Measurements from ENCODE around the gene EFCAB9.
"Not testable (repeated sequence)": the region's sequence is repeated elsewhere in the genome, so short reads cannot be mapped to it uniquely, and the experiment has no call there.

EFCAB9 gene

GRCh38 chr5:172193872-172194271 is at the start of gene EFCAB9:
TSS of gene EFCAB9 (plus strand) at chr5:172194172. CDS start at chr5:172194173, 1 bp downstream.
- FAIRE-seq (no peak), DNase-seq (ENCODE audit: low spot score) (no peak)

GRCh38 chr5:172144291-172144815 is 49.6 kb upstream of the EFCAB9 start:
- FAIRE-seq (no peak), DNase-seq (ENCODE audit: low spot score) (no peak)

- FAIRE-seq (no peak), DNase-seq (ENCODE audit: low spot score) (no peak)
Observed at GRCh38 chr5:172144931-172145869, 48.8 kb upstream of the EFCAB9 start.

- no peak for FAIRE-seq
- DNase-seq (ENCODE audit: low spot score): peak; percentile 8
Observed at GRCh38 chr5:172145870-172146747, 47.9 kb upstream of the EFCAB9 start.

DNA sequence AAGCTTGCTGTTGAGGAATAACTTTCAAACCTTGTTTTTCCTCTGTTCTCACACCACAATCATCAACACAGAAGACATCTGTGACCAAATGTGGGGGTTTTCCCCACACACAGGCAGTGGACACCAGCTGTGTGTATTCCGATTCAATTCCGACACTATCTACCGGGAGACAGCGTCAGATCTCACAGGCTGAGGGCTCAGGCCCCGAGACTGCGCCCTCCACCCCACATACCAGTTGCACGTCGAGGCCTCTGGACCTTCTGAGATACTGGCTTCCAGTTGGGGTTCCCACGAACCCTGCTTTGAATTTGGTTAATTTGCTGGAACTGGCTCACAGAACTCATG is 47.3 kb upstream of the EFCAB9 start:
- DNase-seq (ENCODE audit: low spot score) (no peak), FAIRE-seq (no peak)

GRCh38 chr5:172147857-172148256 is 46.1 kb upstream of the EFCAB9 start:
- no peak for FAIRE-seq
- no peak for DNase-seq (ENCODE audit: low spot score)

DNA sequence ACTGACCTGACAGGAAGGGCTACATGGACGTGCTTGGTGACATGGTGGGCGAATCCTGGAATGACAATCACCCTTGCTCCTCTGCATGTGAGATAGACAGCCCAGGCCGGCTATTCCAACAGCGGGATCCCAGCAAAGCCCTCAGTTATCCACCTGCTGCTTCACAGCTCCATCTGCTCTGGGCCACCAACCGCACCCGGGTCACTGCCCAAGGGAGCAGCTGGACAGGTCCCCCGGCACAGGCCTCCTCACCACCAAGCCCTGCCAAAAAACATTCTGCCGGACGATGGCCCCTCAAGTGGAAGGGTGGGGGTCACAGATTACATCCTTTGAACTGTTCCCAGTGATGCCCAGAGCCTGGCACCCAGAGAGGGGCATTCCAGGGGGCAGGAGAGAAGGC is 45.6 kb upstream of the EFCAB9 start:
- no peak for FAIRE-seq
- DNase-seq (ENCODE audit: low spot score): no peak

GRCh38 chr5:172149073-172149472 is 44.9 kb upstream of the EFCAB9 start:
- FAIRE-seq: no peak
- DNase-seq (ENCODE audit: low spot score): no peak

DNA sequence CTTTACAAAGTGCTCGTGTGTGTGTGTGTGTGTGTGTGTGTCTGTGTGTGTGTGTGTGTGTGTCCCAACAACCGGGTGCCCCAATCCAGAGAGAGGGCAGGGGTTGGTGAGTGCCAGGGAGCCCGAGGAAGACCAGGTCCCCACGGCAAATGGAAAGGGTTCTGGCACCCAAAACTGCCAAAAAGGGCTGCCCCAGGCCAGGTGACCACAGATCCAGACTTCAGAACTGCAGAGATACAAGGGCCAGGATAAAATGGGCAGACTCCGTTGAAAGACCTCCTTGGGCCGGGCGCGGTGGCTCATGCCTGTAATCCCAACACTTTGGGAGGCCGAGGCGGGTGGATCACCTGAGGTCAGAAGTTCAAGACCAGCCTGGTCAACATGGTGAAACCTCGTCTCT is 44.5 kb upstream of the EFCAB9 start:
- not testable (repeated sequence) for DNase-seq (ENCODE audit: low spot score); FAIRE-seq

DNA sequence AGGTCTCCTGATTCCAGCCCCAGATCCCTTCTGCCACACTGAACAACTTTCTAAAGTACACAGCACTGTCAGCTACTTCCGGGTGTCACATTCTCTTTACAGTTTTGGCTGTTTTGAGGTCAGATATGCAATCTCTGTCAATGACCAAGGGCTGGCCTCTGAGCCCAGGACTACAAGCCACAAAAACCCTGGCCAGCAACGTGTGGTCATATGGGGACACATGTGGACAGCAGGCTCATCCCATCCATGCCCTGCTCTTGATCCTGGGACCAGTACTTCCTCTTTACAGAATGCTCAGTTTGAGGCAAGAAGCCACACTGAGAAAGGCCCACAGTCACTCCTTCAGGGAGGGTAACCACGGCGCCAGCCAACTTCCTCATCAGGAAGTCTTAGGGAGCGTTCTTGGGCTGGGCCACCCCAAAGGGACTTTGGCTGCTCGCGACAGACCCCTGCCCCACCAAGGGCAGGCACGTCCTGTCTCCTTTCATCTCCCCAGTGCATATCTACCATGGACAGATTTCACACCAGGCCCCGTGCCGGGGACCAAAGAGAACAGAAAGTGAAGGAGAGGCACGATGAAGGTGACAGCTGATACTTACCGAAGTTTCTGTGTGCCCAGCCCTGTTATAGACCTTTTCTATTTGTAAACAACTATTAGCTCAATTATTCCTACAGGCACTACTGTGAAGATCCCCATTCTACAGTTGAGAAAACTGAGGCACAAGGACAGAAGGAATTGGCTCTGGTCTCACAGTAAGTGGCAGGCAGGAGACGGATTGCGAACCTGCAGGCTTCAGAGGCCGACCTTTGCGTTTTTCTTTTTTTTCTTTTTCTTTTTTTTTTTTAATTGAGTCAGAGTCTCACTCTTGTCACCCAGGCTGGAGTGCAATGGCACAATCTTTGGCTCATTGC is 43.2 kb upstream of the EFCAB9 start:
- DNase-seq (ENCODE audit: low spot score) (no peak), FAIRE-seq (no peak)

GRCh38 chr5:172151661-172152210 is 42.2 kb upstream of the EFCAB9 start:
- FAIRE-seq (no peak), DNase-seq (ENCODE audit: low spot score) (no peak)

DNA sequence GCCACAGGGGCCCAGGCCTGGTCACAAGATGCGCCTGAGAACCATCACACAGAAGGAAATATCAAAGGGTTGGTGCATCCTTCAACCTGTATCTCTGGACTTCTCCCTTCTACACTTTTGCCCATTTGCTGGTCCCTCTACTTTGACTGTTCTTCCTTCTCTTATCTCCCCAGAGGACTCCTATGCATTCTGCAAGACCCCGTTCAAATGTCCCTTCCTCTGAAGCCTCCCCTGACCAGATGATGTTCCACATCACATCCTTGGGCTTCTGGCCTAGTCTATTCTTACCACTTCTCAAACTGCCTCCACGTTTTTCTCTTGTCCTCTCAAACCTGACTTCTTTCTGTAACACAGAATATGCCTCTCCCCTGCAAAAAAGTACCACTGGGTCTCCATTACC is 40.3 kb upstream of the EFCAB9 start:
- no peak for DNase-seq (ENCODE audit: low spot score)
- FAIRE-seq: no peak

- FAIRE-seq; DNase-seq (ENCODE audit: low spot score): not testable (repeated sequence)
Observed at GRCh38 chr5:172155101-172155500, 38.9 kb upstream of the EFCAB9 start.

DNA sequence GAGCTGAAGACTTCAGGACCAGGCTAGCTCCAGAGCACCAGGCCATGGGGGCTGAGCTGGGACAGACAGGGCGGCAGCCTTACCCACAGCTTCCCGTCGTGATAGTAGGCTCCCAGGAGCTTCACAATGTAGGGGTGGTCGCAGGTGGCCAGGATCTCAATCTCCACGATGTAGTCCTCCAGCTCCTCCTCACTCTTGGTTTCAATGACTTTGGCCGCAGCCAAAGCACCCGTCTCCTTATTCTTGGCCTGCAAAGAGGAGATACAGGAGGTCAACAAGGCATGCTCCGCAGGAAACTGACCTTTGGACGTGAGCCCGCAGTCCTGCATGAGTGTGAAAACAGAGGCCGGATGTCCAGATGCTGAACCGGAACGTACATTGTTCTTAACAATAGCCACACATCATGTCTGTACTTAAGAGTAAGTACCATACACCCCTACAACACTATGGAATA is 37.4 kb upstream of the EFCAB9 start:
- no peak for DNase-seq (ENCODE audit: low spot score)
- no peak for FAIRE-seq

GRCh38 chr5:172159016-172159415 is 35.0 kb upstream of the EFCAB9 start:
- FAIRE-seq (no peak), DNase-seq (ENCODE audit: low spot score) (no peak)

DNA sequence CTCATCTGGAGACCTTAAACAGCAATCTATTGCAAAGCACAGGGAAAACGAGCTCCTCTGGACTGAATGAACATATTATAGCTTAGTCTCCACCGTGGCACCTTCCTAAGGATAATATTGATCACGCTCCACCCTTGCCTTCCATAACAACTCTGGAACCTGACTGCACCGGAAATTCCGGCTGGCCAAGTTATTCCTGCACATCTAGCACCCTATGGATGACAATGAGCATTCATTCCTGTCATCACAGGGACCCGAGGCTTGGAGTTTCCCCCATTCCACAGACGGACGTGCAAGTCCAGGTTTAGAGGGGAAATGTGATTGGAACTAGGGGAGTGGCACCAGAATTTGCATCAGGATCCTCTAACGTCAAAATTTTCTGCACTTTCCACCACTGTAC is 33.5 kb upstream of the EFCAB9 start:
- FAIRE-seq (no peak), DNase-seq (ENCODE audit: low spot score) (no peak)

DNA sequence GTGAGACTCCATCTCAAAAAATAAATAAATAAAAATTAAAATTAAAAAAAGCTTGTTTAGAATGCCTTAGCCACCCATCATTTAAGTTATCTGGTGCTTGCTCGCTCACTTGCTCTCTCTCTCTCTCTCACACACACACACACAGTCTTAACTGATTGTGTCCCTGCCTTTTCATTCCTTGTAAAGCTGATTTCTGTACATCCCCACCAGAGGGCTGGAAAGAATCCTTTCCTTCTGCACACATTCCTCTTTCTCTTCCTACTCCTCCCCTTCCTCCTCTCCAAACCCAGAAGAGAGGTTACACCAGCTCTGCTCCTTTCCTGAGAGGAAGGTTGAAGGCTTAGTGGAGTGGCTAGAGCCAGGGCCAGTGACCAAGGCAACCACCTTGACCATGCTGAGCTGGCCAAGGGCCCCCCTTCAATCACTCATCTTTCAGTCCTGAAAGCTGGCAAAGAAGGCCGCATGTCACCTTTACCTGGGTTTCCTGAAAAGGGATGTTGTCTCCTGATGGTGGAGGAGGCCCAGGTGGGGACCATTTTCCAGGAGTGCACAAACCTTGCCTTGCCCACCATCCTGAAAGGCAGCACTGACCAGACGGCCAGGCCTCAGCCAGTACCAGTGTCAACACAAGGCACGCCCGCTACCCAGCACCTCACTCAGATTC is 31.5 kb upstream of the EFCAB9 start:
- no peak for DNase-seq (ENCODE audit: low spot score)
- FAIRE-seq: no peak

DNA sequence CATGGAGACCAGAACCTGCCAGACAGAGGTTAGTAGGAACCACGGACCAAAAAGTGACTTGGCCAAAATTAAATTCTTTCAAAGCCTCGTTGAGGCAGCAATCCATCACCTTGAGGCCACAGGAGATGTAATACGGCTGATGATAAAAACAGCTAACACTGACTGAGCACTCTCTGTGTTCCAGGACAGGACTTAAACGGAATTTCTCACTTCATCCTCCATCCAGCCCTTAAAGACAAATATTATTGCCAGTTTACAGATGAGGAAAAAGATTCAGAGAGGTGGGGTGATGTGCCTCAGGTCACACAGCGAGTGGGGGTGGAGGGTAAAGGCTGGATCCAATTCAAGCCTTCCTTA is 31.0 kb upstream of the EFCAB9 start:
- FAIRE-seq: no peak
- no peak for DNase-seq (ENCODE audit: low spot score)

- DNase-seq (ENCODE audit: low spot score) (no peak), FAIRE-seq (no peak)
Observed at GRCh38 chr5:172163346-172163745, 30.6 kb upstream of the EFCAB9 start.

DNA sequence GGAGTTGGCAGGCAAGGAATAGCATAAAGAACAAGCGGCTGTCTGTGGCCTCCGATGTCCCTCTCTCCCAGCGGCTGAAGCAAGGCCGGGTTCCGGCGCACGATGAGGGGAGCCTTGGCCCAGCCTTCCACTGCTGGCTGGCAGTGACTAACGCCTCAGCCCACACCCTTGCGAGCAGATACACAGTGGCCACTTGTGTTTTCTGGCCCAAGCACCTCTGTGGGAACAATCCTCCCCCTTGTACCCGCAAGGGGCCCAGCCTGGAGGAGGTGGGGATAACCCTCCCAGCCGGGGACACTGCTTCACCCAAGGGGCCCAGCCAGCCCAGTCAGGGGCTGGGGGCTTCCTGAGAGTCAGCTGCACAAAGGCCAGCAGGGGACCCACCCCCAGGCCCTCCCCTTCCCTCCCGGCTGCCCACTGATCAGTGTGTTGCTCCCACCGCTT is 29.2 kb upstream of the EFCAB9 start:
- DNase-seq (ENCODE audit: low spot score): no peak
- no peak for FAIRE-seq

Data from RCC 7860 (cell line).